IMR-90 (cell line): ENCODE results near the gene FBXW5. TPM values are rescaled to one million over a fixed set of nuclear protein-coding genes. Genes with fewer than 3 reads are reported as not detected.

Source experiments
- ATAC-seq: fragments of 200-7000 bp; cut with Tn5 transposase; 2 replicates; pipeline ENCODE4 v1.9.1; 2020; ENCODE audit warnings: low read depth, mild to moderate bottlenecking, moderate library complexity
- BruUV-seq: library from RNA; stranded (reverse); fragments of 400-500 nt; replicated peaks from 2 replicates; lab custom pipeline; 2021; lab: Mats Ljungman, UMichigan
- CTCF ChIA-PET: fragments of 300-600 bp; formaldehyde crosslinking; extraction: SDS; loops from one replicate; lab custom pipeline; 2021; ENCODE audit warnings: antibody characterized with exemption; lab: Yijun Ruan, JAX
- POLR2A ChIA-PET: fragments of 300-600 bp; sonication (Branson Sonifier 250); formaldehyde crosslinking; loops from one replicate; lab custom pipeline; 2022; ENCODE audit warnings: antibody characterized with exemption; ENCODE audit not compliant: unreplicated experiment; lab: Charles Lee
- DNase-seq: peaks from one replicate; pipeline ENCODE4 v3.0.0; 2013
- H2AFZ ChIP-seq: replicated peaks from 2 replicates; pipeline ENCODE3; 2013; ENCODE audit warnings: low read length, mild to moderate bottlenecking; ENCODE audit not compliant: poor library complexity
- H2AK5ac ChIP-seq: 2 replicates; pipeline ENCODE4 v1.6.1; 2013; ENCODE audit warnings: low read depth, low read length, inconsistent platforms
- H2AK9ac ChIP-seq: replicated peaks from 2 replicates; pipeline ENCODE3; 2013; ENCODE audit warnings: mild to moderate bottlenecking, low read depth, low read length, moderate library complexity; ENCODE audit not compliant: poor library complexity
- H2BK120ac ChIP-seq: 2 replicates; pipeline ENCODE4 v1.6.1; 2013; ENCODE audit warnings: low read depth, low read length, inconsistent platforms
- H2BK15ac ChIP-seq: 3 replicates; pipeline ENCODE4 v1.6.1; 2013; ENCODE audit warnings: low read depth, low read length, inconsistent platforms
- H2BK20ac ChIP-seq: 2 replicates; pipeline ENCODE4 v1.6.1; 2013; ENCODE audit warnings: low read depth, mild to moderate bottlenecking, inconsistent platforms, low read length, moderate library complexity
- H2BK5ac ChIP-seq: 2 replicates; pipeline ENCODE4 v1.6.1; 2013; ENCODE audit warnings: mild to moderate bottlenecking, low read depth, low read length, inconsistent platforms; ENCODE audit not compliant: poor library complexity, severe bottlenecking
- H3K14ac ChIP-seq: replicated peaks from 2 replicates; pipeline ENCODE4 v1.6.1; 2013; ENCODE audit warnings: low read depth, low read length, inconsistent platforms
- H3K18ac ChIP-seq: 2 replicates; pipeline ENCODE4 v1.6.1; 2013; ENCODE audit warnings: low read depth, low read length, control low read depth
- H3K23ac ChIP-seq: 2 replicates; pipeline ENCODE4 v1.6.1; 2013; ENCODE audit warnings: low read depth, low read length, inconsistent platforms
- H3K27ac ChIP-seq: 2 replicates; pipeline ENCODE4 v1.5.1; 2013; ENCODE audit warnings: mild to moderate bottlenecking, control low read depth, low read length; ENCODE audit not compliant: insufficient read depth
- H3K27me3 ChIP-seq: 2 replicates; pipeline ENCODE4 v1.6.1; 2013; ENCODE audit warnings: low read length; ENCODE audit not compliant: control insufficient read depth, insufficient read depth
- H3K36me3 ChIP-seq: 2 replicates; pipeline ENCODE4 v1.6.1; 2013; ENCODE audit warnings: low read length, mixed read lengths; ENCODE audit not compliant: control insufficient read depth, insufficient read depth
- H3K4ac ChIP-seq: 2 replicates; pipeline ENCODE4 v1.6.1; 2013; ENCODE audit warnings: low read depth, low read length, inconsistent platforms
- H3K4me1 ChIP-seq: 2 replicates; pipeline ENCODE4 v1.6.1; 2013; ENCODE audit warnings: low read length, mixed read lengths; ENCODE audit not compliant: control insufficient read depth, insufficient read depth
- H3K4me2 ChIP-seq: 2 replicates; pipeline ENCODE4 v1.6.1; 2013; ENCODE audit warnings: low read depth, mild to moderate bottlenecking, control low read depth, low read length, moderate library complexity
- H3K4me3 ChIP-seq: 2 replicates; pipeline ENCODE4 v1.5.1; 2013; ENCODE audit warnings: low read depth, mild to moderate bottlenecking, control low read depth, low read length, moderate library complexity; ENCODE audit not compliant: insufficient read depth
- H3K56ac ChIP-seq: 2 replicates; pipeline ENCODE4 v1.6.1; 2013; ENCODE audit warnings: low read length, inconsistent platforms; ENCODE audit not compliant: insufficient read depth; ENCODE audit errors: extremely low read depth
- H3K79me1 ChIP-seq, 2 experiments: 2 replicates each; pipeline ENCODE4 v1.6.1; 2013; ENCODE audit warnings: low read length in 2 of 2, inconsistent platforms in 1 of 2, low read depth in 1 of 2
- H3K9ac ChIP-seq: 2 replicates; pipeline ENCODE4 v1.6.1; 2013; ENCODE audit warnings: low read depth, low read length, control low read depth
- H3K9me1 ChIP-seq: 2 replicates; pipeline ENCODE4 v1.6.1; 2013; ENCODE audit warnings: low read length, inconsistent platforms; ENCODE audit not compliant: insufficient read depth
- H3K9me3 ChIP-seq: 2 replicates; pipeline ENCODE4 v1.6.1; 2013; ENCODE audit warnings: low read length; ENCODE audit not compliant: control insufficient read depth, insufficient read depth
- H4K20me1 ChIP-seq: 2 replicates; pipeline ENCODE4 v1.6.1; 2013; ENCODE audit warnings: low read length, inconsistent platforms; ENCODE audit not compliant: insufficient read depth
- H4K5ac ChIP-seq: 2 replicates; pipeline ENCODE4 v1.6.1; 2013; ENCODE audit warnings: mild to moderate bottlenecking, low read depth, low read length, control low read depth
- H4K8ac ChIP-seq, 2 experiments: 2 replicates each; pipeline ENCODE4 v1.6.1; 2013; ENCODE audit warnings: low read depth in 2 of 2, low read length in 2 of 2, control low read depth in 1 of 2, inconsistent platforms in 1 of 2
- H4K91ac ChIP-seq: 2 replicates; pipeline ENCODE4 v1.6.1; 2013; ENCODE audit warnings: low read depth, low read length, inconsistent platforms; ENCODE audit not compliant: insufficient read depth
- MAZ ChIP-seq: IDR thresholded peaks from 2 replicates; pipeline ENCODE4 v1.6.1; 2012; ENCODE audit warnings: low read depth, mild to moderate bottlenecking, low read length, improper control_type of control experiment, moderate library complexity, borderline replicate concordance
- SMC3 ChIP-seq: fragments of 150-350 bp; IDR thresholded peaks from 2 replicates; pipeline ENCODE4 v1.6.1; 2016; ENCODE audit warnings: low read depth, mild to moderate bottlenecking, antibody characterized with exemption, low read length, moderate library complexity
- WGBS, 2 experiments: methylation state at CpG; one replicate each; pipeline versions ENCODE4 v1.1.5 to v1.1.7; 2013; ENCODE audit warnings: missing lambda C conversion rate in 2 of 2; ENCODE audit not compliant: insufficient read length in 1 of 2; ENCODE audit errors: extremely low coverage in 2 of 2; 5-methylcytosine and 5-hydroxymethylcytosine counted together
- dilution Hi-C: fragments of 300-500 bp; cut with HindIII; formaldehyde crosslinking; loops from one replicate; pipeline ENCODE4 v1.14.3; 2018; ENCODE audit warnings: low sequenced_read_pairs; ENCODE audit not compliant: unreplicated experiment
- in situ Hi-C: fragments of 300-500 bp; cut with MboI; formaldehyde crosslinking; loops from 3 replicates; pipeline ENCODE4 v1.14.3; 2019; ENCODE audit warnings: low sequenced_read_pairs, inconsistent platforms, mixed read lengths
- intact Hi-C: fragments of 100-400 bp; cut with micrococcal nuclease; formaldehyde crosslinking; loops from 2 replicates; pipeline ENCODE4 v1.10.0; 2022
- polyA plus RNA-seq, 3 experiments: library from polyadenylated mRNA; depleted of rRNA; stranded (reverse); fragments of >200 nt; gene quantifications; 2 replicates each; pipeline ENCODE4 v1.2.3, GENCODE V29; 2012; ENCODE audit warnings: low replicate concordance in 1 of 3
- total RNA-seq: library from RNA; depleted of rRNA; stranded (reverse); fragments of >200 nt; gene quantifications from 2 replicates; pipeline ENCODE4 v1.2.3, GENCODE V29; 2012

FBXW5 gene
- total and polyA plus RNA-seq, 2 of the 4 experiments (the other 2 are of a cell fraction): 65.1 to 80.2 TPM

DNA sequence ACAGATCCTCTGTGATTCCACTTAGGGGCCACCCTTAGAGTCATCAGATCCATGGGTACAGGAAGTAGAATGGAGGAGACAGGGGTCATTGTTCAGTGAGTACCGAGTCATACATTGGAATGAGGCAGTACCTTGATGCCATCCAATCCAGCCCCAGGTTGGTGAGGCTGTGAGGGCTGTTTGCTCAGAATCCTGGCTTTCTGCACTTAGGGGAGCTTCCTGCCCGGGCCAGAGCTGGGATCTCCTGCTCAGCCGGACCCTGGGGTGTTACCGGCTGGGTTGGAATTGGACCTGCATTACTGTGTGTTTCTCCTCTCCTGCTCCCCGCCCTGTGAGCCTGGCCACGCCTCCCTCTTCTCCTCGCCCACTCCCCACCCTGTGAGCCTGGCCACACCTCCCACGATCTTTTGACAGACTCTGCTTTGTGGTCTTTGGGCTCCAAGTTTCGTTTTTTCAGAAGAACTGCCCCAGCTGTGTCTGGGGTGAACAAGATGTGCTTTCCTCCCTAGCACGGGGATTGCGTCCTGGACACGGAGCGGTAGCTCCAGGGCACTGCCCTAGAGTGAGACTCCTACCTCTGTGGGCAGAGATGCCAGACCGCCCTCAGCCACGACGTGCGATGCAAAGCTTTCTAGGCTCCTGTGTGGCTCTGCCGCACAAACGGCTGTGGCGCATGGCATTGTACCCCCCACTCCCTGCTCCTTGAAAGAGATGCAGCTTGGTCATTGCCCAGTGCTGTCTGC lies 42.9 kb downstream of the FBXW5 start:
- Histone ChIP-seq H4K20me1 (no peaks in the 10 kb centered on the region; the same call in none of the 2 replicates), H3K9ac (no peak overlapping the region), H2BK20ac (peak overlapping the region; percentile 14; the same call in 1 of the 2 replicates), H2AK9ac (peak overlapping the region; percentile 93), H4K5ac (peak overlapping the region; percentile 22; the same call in 1 of the 2 replicates), H3K4ac (peak overlapping the region; percentile 73), H3K18ac (peak overlapping the region; percentile 3; the same call in 1 of the 2 replicates), H4K91ac (no peak overlapping the region; the same call in 1 of the 2 replicates), H2BK120ac (peak overlapping the region; percentile 33), H3K14ac (peak overlapping the region; percentile 17; the same call in 1 of the 2 replicates), H2AK5ac (peak overlapping the region; percentile 61), H3K9me3 (no peaks in the 10 kb centered on the region), H3K4me3 (no peak overlapping the region), H3K56ac (no peak overlapping the region; the same call in 1 of the 2 replicates), H2BK15ac (no peak overlapping the region), H2BK5ac (peak overlapping the region; percentile 76), H3K27me3 (no peaks in the 10 kb centered on the region), H3K23ac (0 out of 2 replicates have a peak overlapping the region, but pooled peaks have one; percentile 24), H2AFZ (peak overlapping the region; percentile 81), H3K79me1 (peaks cover 12 to 52% of the 10 kb centered on the region in 2 experiments), H3K4me1 (peaks cover 15% of the 10 kb centered on the region), H3K36me3 (peaks cover 18% of the 10 kb centered on the region), H4K8ac (peak overlapping the region in 1 of 2 experiments; percentile 69; a peak in 2 of 4 replicates), H3K27ac (no peak overlapping the region), H3K9me1 (0 out of 2 replicates have a peak, but pooled peaks cover 10% of the 10 kb centered on the region), H3K4me2 (no peak overlapping the region)
- ATAC-seq: peak; percentile 72
- no peak for TF ChIP-seq SMC3
- 0 out of 2 replicates have a peak, but pooled peaks have one; percentile 13 for TF ChIP-seq MAZ
- dilution Hi-C loops: no loop called here
- 67% methylated on average over 9 of the region's 20 CpGs; no CpG with 5 or more reads in 1 of the 2 experiments for WGBS, 2 experiments
- CTCF ChIA-PET: interaction anchor here (0.6 to 0.9 kb wide), 2 partner anchors 12 to 42 kb away, joined by 3 to 6 read pairs; partner anchors contain the start of gene FBXW5
- POLR2A ChIA-PET: no interaction called here
- no TSS peak for BruUV-seq
- in situ Hi-C loops: no loop called here
- peak; percentile 45 for DNase-seq
- intact Hi-C loops: no loop called here
